Putamen (tissue), 1 donor: Measurements from ENCODE around the gene NOL9.

ENCODE experiments used
- DNase-seq: peaks from one replicate; pipeline ENCODE4 v3.0.0-alpha.2; 2016; ENCODE audit warnings: low spot score

NOL9 gene

DNA sequence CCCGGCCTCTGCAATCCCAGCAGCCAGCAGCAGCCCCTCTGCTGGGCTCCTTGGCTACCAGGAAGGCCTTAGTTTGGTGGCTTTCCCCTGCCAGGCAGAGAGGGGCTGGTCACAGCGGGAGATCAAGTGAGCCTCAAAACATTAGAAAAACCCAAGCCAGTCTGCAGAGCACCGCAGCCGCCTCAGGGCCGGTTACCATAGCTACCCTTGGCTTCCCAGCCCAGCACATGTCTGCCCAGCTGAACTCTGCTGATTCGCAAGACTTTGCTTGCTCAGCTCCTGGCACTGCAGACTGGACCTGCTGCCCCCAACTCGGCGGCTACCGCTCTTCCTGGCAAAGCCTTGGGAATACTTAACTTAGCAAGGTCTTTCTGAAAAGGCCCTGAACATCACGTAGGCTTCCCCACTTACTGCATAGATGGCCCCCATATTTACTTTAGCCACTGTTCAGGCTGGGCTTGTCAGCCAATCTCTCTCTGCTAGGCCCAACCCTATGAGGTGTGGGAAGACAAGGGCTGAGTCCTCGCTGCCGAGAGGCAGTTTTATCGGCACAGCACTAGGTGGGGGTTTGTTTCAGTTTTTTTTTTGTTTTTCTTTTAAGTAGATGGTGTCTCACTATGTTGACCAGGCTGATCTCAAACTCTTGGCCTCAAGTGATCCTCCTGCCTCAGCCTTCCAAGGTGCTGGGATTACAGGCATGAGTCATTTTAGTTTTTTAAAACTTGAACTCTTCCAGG, 34.2 kb downstream of the NOL9 start:
- peak; percentile 46 for DNase-seq

DNA sequence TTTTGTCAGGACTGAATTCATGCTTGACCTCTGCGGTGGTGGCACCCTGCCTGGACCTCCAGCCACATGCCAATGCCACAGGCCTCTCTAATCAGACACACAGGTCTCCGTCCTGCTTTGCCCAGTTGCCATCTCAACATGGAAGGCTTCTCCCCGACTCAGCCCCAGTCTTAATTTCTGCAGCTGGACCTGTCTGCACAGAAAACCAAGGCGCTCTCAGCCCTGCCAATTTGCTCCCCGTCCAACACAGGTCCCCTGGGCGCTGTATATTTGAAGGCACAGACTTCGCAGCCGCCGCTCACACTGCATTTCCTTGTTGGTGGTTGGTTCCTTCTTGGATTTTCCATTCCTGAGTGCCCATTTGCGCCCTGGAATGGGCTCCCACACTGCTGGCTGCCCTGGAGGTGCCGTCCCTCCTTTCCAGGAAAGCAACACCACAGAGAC, 34.8 kb downstream of the NOL9 start:
- no peak for DNase-seq

DNA sequence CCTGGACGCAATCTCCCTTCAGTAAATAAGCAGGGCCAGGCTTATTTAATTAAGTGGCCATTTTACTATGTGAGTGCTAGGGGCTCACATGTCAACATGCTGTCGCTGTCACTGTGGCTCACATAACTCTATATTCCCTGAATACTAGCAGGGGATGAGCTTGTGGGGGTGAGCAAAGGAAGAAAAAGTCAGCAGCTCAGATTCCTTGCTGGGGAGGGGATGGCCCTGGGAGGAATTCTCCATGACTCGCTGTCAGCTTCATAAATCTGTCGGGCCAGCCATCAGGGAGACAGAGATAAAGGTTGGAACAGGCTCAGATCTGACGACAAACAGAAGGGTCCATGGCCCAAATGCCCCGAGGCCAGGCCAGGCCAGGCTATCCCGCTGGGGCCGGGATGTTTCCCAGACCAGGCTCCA, 36.9 kb downstream of the NOL9 start:
- DNase-seq: no peak

DNA sequence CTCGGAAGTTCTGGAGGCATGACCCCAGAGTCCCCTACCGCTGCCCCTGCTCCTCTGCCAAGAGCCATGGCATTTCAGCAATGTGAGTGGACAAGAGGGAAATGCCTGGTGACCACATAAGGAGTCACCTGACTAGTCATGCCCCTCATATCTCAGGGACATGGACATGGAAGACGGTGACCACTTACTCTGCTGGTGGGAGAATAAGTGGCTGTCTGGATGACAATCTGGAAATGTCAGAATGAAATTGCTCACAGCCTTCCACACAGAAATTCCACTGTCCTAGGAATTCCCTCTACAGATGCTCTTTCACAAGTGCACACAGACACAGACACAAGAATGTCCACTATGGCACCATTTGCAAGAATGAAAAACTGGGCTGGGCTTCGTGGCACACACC, 38.5 kb downstream of the NOL9 start:
- DNase-seq: no peak

DNA sequence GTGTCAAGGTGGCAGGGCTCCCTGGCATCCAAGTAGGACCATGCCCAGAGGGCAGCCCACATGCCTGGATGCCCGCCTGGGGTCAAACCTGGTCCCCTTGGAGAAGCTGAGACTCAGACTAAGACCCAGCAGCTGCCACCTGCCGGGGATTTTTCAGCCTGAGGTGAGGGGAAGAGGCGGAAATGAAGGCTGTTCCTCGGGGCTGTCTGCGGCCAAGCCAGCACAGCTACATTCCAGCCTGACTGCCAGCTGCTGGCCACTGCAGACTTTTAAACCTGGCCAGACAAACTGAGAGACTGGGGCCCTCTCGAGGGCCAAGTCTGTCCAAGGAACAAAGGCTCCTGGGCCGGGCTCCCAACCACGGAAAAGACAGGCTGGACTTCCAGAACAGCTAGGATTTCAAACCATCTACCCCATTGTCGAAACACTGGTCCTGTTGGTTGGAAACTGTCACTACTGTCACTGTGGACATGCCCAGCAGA, 41.0 kb downstream of the NOL9 start:
- no peak for DNase-seq

DNA sequence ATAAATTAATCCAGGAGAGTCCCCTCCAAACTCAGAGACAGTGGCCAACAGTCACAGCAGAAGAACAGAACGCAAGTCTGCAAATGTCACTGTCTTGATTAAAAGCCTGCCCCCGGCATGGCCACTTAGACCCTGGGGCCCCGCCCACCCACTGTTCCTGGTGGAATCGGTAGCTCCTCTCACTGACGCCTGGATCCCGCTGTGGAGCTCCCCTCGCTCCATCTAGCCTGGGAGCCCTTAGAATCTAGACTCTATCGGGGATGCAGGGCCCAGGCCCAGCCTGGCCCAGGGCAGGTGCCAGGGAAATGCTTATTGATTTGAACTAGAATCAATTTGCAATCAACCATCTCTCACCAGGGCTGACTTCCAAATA, 41.4 kb downstream of the NOL9 start:
- no peak for DNase-seq

DNA sequence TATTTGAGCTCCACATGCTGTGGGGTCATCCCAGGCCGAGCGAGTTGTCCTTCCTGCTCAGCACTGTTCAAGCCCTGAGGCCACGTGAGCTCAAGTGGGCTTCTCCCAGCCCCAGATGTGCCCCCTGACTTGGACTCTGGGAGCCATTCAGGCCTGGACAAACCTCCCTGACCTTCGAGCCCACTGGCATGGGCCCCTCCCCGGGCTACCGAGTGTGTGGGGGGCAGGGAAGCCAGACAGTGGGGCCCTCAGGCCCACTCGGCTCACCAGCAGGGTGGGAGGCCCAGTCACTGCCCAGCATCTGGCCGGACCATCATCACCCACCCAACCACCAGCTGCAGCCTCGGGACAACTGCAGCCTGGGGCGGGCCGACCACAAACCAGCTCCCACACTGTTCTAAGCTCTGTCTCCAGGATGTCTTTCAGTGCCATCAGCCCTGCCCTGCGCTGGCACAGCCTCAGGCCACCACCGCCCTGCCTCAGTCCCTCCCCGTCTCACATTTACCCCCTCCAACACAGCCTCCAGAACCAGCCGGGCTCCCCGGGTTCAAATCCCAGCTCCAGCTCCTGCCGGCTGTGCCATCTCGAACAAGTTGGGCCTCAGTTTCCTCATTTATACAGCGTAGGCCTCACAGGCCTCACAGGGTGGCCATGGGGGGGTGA, 41.9 kb downstream of the NOL9 start:
- DNase-seq: no peak

DNA sequence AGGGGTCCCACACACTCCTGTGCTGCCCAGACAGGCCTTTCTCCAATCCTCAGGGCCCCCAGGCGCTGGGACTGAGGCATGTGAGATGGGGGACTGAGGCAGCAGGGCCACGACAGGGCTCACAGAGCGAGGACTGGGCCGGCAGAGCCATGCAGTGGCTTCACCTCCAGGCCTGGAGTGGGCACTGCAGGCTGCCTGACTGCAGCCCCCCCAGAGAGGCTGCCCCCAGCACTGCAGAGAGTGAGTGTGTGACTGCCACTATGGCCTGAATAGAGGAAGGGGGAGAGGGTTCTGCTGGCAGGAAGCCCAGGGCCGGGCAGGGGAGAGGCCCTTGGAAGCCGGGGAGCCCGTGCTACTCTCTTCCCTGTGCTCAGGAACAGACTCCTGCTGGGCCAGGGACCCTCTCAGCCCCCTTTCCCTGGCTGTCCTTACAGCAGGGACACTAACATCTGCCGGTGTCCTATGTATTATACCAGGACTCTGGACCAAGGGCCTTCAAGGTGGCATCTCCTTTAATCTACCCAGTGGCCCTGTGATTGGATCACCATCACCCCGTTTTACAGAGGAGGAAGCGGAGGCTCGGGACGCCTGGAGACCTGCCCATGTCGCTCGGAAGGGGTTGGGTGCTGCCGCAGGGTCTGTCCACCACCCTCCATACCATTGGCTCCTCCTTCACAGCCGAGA, 42.6 kb downstream of the NOL9 start:
- DNase-seq: no peak

DNA sequence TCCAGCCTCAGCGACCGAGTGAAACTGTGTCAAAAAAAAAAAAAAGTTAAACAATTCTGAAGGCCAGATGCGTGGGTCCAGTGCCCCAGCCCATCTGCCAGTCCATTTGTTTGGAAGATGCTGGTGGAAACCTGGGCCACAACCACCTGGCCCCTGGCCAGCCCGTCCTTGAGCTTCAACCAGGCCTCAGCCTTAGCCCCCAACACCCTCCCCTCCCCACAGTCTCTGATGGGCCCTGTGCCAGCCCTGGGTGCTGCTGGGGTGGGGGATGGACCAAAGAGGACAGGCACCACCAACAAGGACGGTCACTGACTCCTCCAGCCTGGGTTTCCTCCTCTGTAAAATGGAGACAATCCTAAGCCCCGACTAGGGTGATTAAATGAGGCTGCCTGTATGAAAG, 43.3 kb downstream of the NOL9 start:
- no peak for DNase-seq

DNA sequence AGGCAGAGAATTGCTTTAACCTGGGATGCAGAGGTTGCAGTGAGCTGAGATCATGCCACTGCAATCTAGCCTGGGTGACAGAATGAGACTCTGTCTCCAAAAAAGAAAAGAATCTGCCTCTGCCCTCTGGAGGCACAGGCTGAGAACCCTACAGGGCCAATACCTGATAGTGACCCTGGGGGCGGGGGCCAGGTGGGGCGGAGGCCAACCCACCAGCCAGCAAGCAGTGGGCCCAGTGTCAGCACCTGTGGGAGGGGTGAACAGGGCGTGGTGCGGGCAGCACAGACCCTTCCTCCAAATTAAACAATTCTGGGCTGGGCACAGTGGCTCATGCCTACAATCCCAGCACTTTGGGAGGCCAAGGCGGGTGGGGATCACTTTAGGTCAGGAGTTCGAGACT, 43.8 kb downstream of the NOL9 start:
- no peak for DNase-seq

DNA sequence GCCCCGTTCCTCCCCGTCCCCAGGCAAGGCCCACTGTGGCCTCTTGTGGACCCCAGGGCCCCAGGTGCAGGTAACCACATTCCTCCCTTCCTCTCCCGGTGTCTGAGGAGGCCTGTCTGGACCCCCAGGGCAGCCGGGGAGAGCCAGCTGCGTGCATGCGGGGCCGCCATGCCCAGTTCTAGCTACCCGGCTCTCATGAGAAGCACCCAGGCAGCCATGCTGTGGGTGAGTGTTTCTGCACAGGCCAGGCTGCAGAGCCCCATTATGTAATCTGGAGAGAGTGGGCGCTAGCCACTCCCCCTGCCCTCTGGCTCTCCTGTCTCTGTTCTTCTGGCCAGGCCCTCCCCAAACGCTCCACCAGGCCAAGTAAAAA, 44.4 kb downstream of the NOL9 start:
- no peak for DNase-seq

DNA sequence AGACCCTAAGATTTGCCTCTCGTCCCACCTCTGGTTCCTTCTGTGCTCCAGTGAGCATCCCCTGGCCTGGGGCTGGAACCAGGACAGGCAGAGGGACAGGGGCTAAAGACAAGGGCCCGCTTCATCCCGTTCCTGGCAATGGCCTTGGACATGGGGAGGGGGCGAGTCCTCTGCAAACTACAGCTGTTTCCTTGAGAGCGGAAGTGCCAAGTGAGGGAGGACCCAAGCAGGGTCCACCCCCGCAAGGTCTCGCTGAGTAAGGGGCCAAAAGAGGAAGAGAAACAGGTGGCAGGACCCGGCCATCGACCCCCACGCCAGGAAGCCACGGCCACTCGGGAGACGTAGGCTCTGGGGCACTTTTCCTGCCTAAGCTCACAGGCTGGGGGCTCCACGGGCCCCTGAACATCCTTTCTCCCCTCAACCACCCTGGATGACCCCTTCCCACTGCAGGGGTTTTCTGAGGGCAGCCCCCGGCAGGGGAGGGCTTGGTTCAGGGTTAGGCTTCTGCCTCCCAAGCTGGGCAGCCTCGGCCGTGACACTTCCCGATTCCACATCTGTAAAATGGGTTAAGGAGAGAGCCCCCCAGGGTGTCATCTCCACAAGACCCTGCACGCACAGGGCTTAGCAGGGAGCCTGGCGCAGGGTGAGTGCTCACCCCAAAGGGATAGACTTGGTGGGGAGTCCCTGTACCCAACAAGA, 44.9 kb downstream of the NOL9 start:
- no peak for DNase-seq

DNA sequence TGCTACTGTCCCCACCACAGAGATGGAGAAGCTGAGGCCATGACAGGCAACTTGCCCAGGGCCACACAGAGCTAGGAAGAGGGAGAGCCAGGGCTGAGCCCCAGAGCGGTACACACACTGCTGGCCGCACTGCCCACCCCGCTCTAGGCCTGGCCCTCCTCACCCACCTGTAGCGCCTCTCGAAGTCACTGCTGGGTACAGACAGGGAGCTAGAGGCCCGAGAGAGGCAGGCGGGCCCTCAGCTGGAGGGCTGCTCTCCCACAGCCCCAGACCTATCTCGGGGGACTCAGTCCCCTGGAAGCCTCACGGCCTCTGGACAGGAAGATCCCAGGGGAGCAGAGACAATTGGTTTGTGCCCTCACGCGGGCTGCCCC, 45.5 kb downstream of the NOL9 start:
- DNase-seq: no peak

DNA sequence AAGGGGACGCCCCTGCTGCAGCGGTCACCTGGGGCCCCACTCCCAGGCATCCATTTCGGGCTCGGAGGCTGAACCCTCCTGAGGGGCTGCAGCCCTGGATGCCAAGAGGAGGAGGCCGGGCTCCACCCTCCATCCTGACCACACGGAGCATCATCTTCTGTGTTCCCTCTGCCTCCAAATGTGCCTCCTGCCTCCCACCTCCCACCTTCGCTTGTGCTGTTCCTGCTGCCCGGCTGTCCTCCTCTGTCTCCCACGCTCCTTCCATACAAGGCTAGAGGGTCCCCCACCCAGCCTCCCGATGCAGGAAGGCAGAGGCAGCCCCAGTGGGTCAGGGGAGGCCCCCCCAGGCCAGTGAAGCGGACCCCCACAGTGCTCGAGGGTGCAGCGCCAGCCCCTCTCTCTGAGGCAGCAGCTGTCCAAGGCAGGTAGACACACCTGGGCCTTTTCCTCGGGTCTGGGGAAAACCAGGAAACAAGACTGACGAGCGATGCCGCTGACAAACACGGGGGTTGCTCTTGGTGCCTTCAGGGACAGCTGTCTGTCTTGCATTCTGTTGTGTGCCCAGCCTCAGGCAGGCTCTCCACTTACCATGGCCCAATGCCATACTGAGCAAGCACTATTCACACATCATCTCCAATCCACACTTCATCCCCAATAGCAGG, 46.0 kb downstream of the NOL9 start:
- no peak for DNase-seq

DNA sequence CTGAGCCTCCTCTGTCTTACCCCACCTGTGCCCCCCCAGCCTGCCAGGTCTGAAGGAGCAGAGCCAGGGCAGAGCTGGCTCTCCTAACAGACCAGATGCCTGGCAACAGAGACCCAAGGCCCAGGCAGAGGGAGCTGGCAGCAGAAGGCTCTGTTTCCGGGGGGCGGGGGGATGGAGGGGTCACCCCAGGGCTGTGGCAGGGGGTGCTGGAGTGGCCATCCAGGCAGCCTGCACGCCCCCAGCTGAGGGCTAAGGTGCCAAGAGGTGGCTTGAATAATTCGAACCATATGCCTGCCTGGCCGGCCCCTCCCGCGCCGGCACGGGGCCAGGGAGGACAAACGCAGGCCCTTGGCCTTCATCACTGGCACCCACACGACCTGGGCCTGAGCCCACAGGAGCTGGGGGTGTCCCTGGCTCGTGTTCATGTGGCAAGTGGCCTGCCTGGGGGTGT, 46.8 kb downstream of the NOL9 start:
- DNase-seq: no peak

DNA sequence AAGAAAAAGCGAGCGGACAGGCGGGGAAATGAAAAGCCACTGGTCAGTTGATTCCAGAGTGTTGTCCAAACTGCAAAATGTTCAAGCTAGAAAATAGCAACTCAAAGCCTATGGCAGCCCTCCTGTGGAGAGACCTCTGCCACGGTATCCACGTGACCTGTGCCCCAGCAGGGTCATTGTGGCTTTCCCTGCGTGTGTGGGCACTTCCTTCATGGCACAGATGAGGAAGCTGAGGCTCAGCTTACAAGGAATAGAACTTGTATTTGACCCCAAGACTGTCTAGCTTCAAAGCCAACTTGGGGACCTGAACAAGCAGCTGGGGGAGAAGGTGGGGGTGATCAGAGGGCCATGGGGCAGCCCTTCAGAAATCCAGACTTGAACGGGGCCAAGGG, 47.3 kb downstream of the NOL9 start:
- no peak for DNase-seq

DNA sequence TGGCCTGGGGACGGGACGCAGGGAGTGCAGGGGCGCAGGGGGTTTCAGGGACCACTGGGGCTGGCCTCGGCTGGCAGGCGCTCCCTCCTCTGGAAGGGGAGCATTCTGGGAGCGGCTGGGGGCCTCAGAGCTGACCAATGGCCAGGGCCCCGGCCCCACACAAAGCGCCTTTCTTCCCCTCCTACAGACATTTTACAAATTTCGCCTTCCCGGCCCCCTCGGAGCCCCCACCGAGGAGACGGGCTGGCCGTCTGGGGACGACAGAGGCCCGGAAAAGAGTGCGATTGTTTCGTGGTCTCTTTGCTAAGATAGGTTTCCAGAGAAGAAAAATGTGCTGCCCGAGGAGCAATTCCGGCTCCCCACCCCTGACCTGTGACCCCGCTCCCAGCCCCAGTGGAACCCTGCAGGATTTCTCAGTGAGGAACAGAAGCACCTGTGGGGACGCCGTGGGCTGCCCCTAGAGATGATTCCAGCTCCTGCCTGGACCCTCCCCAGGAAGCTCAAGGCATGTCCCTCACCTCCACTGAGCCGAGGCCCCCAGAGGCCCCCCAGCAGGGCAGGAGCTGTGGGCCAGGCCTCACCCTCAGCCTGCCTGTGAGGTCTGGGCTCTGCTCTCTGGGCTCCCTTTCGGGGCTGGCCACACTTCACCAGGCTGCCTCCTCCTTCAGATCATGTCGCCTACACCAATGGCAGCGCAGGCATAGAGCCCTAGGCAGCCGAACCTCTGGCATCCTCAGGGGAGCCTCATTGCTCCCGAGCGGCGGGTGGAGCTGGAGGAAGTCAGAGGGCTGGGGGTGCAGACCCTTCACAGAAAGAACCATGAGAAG, 47.9 kb downstream of the NOL9 start:
- no peak for DNase-seq

DNA sequence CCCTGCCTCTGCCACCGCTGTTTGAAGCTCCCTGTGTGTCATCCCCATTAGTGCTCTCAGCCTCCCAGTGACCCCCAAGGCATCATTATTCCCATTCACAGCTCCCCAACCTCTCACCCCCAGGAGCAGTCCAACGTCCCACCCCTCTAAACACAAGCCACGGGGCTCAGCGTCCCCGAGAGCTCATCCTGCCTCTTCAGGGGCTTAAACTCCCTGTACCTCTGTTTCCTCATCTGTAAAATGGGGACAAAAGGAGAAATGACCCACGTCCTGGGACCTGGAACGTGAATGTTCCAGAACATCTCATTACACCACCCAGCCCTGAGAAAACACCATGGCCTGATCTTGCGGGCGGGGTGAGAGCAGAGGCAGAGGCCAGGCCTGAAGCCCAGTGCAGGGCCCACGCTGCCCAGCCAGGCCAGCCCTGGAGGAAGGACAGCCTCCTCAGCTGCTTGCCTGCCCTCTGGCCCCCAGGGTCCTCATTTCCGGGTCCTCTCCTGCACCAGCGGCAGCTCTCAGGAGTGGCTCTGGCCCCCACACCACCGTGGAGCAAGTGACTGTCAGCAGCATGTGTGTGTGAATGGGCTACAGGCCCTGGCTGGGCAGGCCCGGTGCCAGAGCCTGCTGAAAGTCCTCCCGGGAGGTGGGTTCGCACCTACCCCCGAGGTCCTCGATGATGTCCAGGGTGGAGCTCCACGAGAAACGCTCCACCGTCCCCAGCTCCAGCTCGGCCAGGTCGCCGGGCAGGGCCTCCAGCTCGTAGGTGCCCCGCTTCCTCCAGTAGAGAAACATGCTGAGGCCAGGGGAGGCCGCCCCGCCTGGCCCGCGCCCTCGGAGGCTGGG, 48.7 kb downstream of the NOL9 start:
- no peak for DNase-seq

DNA sequence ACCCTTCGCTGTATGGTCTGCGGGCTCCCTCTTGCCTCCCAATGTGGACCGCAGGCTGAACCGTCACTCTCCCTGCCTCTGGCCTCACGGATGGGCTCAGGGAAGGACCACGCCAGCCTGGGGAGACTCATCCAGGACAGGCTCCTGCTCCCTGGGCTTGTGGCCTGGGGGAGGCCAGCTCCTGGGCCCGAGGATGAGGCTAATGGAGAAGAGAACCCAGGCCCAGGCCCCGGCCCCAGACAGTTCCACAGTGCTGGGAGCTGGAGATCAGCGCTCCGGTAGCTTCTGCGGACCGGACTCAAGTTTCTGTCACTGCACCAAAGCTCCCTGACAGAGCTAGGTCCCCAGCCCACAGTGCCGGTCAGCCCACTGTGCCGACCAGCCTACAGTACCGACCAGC, 49.4 kb downstream of the NOL9 start:
- no peak for DNase-seq

DNA sequence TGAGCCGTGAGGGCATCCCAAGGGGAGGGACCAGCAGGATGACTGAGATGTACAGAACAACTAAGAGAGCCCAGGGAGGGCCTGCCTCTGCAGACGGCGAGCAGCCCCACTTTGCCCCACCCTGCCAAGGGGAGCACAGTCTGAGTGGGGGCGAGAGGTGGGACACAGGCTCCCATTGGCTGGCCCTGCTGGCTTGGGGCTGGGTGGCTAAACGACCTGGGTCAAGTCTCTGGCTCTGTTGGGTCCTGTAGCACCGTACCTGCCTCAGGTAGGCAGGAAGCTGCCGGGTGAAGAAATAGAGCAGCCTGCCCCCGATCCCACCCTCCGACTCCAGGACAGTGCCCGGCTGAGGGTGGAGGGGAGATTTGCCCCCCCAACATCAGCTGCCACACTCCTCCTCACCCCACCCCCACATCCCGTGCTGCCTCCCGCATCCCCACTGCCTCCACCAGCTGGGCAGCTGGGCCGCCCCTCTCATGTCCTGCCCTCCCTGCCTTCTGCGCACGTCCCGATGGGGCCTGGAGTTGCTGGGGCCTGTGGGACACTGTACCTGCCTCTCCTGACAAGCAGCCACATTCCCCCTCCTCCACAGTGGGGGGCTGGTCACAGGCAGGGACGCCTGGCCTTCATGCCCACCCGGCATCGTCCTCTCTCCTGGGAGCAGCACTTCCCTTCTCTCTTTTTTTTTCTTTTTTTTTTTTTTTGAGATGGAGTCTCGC, 50.3 kb downstream of the NOL9 start:
- no peak for DNase-seq
